Small intestine (tissue), 7 donors: ENCODE data around the gene CTNND2. TPM values are rescaled to one million over a fixed set of nuclear protein-coding genes. Genes with fewer than 3 reads are reported as not detected.

Experiments used
- DNase-seq, 2 donors: peaks; one replicate each; pipeline versions ENCODE4 v3.0.0 to v3.0.0-alpha.2; 2013
- FAIRE-seq: peaks from 2 replicates; lab custom pipeline; 2012; peaks lifted over from hg19 to GRCh38; lab: Jason Lieb, UNC
- H3K27ac ChIP-seq, 3 donors: one replicate each; pipeline ENCODE4 v1.5.1; 2013; ENCODE audit warnings: low read length in 2 of 3, mild to moderate bottlenecking in 2 of 3, control low read depth in 1 of 3, inconsistent platforms in 1 of 3, low read depth in 1 of 3, moderate library complexity in 1 of 3
- H3K27me3 ChIP-seq, 3 donors: one replicate each; pipeline ENCODE4 v1.6.1; 2013; ENCODE audit warnings: low read length in 3 of 3, inconsistent platforms in 1 of 3; ENCODE audit not compliant: control insufficient read depth in 3 of 3, insufficient read depth in 3 of 3
- H3K36me3 ChIP-seq, 3 donors: one replicate each; pipeline ENCODE4 v1.6.1; 2013; ENCODE audit warnings: low read length in 3 of 3, inconsistent platforms in 1 of 3, low read depth in 1 of 3, mild to moderate bottlenecking in 1 of 3, moderate library complexity in 1 of 3; ENCODE audit not compliant: control insufficient read depth in 3 of 3, insufficient read depth in 2 of 3
- H3K4me1 ChIP-seq, 3 donors: one replicate each; pipeline ENCODE4 v1.6.1; 2013; ENCODE audit warnings: low read length in 2 of 3, inconsistent platforms in 1 of 3, low read depth in 1 of 3, mild to moderate bottlenecking in 1 of 3, moderate library complexity in 1 of 3; ENCODE audit not compliant: control insufficient read depth in 3 of 3, insufficient read depth in 2 of 3
- H3K4me3 ChIP-seq, 3 donors: one replicate each; pipeline ENCODE4 v1.5.1; 2013; ENCODE audit warnings: low read length in 3 of 3, control low read depth in 1 of 3, inconsistent platforms in 1 of 3, low read depth in 1 of 3, mild to moderate bottlenecking in 1 of 3, moderate library complexity in 1 of 3
- H3K9me3 ChIP-seq, 2 donors: one replicate each; pipeline ENCODE4 v1.6.1; 2013; ENCODE audit warnings: low read depth in 1 of 2, low read length in 1 of 2; ENCODE audit not compliant: control insufficient read depth in 2 of 2, insufficient read depth in 1 of 2
- WGBS, 3 donors: extraction: QIAGEN DNeasy Blood & Tissue Kit; methylation state at CpG; one replicate each; pipeline ENCODE4 v1.1.7; 2013; 5-methylcytosine and 5-hydroxymethylcytosine counted together
- polyA plus RNA-seq, 4 donors: library from polyadenylated mRNA; stranded (reverse) in 3 of 4; unstranded in 1 of 4; fragments of 200-250 nt in 3 of 4; fragments of 120-200 nt in 1 of 4; gene quantifications; one replicate each; pipeline versions ENCODE4 v1.2.1 to v1.2.3, GENCODE V29; 2013
- donor health status: healthy with polysubstance abuse.
- donor health status: control.
- donor health status: control.
- donor health status: Bipolar disorder and iron deficiency.
- donor health status: healthy.

The CTNND2 gene
- polyA plus RNA-seq, 4 donors: 1.1 to 3.0 TPM; not detected in 2

GRCh38 chr5:11397549-11397948 is 506.7 kb downstream of the CTNND2 start:
- no peak overlapping the region for H3K27ac ChIP-seq
- H3K9me3 ChIP-seq: no peaks in the 10 kb centered on the region
- H3K36me3 ChIP-seq: no peaks in the 10 kb centered on the region
- 91 to 95% (median 94%) methylated on average over 8 of the region's 8 CpGs for WGBS, 3 donors
- H3K27me3 ChIP-seq: peaks cover 0 to 5% (median 0%) of the 10 kb centered on the region in 3 donors
- no peaks in the 10 kb centered on the region for H3K4me1 ChIP-seq
- H3K4me3 ChIP-seq: no peak overlapping the region
- FAIRE-seq (no peak), DNase-seq (no peak)

- no peaks in the 10 kb centered on the region for H3K36me3 ChIP-seq
- FAIRE-seq (no peak), DNase-seq (no peak)
- H3K9me3 ChIP-seq: no peaks in the 10 kb centered on the region
- no peaks in the 10 kb centered on the region for H3K4me1 ChIP-seq
- WGBS, 3 donors: 77 to 92% (median 88%) methylated on average over 5 of the region's 5 CpGs
- no peak overlapping the region for H3K27ac ChIP-seq
- no peak overlapping the region for H3K4me3 ChIP-seq
- H3K27me3 ChIP-seq: peaks cover 0 to 5% (median 0%) of the 10 kb centered on the region in 3 donors
Observed at GRCh38 chr5:11396917-11397316, 507.3 kb downstream of the CTNND2 start.

DNA sequence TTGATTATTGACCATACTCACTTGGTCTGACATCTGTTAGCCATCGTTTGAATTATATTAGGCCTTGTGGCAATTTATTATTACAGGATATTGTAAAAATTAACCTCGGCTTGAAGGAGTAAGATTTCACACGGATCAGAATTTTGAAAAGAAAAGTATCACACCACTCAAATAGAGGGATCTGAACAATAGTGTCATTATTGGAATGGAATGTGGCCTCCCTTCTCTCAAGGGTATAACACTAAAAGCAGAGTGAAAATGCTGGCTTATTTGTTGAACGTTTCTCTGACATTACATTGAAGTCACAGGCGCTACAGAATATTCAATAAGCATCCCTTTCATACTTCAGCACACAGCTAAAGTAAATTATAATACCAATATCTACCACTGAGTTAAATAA is 509.3 kb downstream of the CTNND2 start:
- H3K27me3 ChIP-seq: peaks cover 0 to 2% (median 0%) of the 10 kb centered on the region in 3 donors
- 69 to 80% (median 72%) methylated on average over 5 of the region's 5 CpGs for WGBS, 3 donors
- H3K27ac ChIP-seq: no peak overlapping the region
- FAIRE-seq (no peak), DNase-seq (no peak)
- H3K4me3 ChIP-seq: no peak overlapping the region
- H3K9me3 ChIP-seq: no peaks in the 10 kb centered on the region
- H3K36me3 ChIP-seq: no peaks in the 10 kb centered on the region
- no peaks in the 10 kb centered on the region for H3K4me1 ChIP-seq

- no peak overlapping the region for H3K4me3 ChIP-seq
- DNase-seq: no peak
- H3K36me3 ChIP-seq: no peaks in the 10 kb centered on the region
- FAIRE-seq: no peak
- WGBS, 3 donors: 75 to 86% (median 84%) methylated on average over 6 of the region's 6 CpGs
- peaks cover 0 to 14% (median 2%) of the 10 kb centered on the region in 3 donors for H3K27me3 ChIP-seq
- H3K4me1 ChIP-seq: no peaks in the 10 kb centered on the region
- no peak overlapping the region for H3K27ac ChIP-seq
- no peaks in the 10 kb centered on the region for H3K9me3 ChIP-seq
Observed at GRCh38 chr5:11390291-11390767, 513.9 kb downstream of the CTNND2 start.

- no peak for FAIRE-seq
- WGBS, 3 donors: 90 to 92% (median 92%) methylated on average over 3 of the region's 3 CpGs
- H3K27ac ChIP-seq: no peak overlapping the region
Observed at GRCh38 chr5:11387382-11387781, 516.9 kb downstream of the CTNND2 start.

DNA sequence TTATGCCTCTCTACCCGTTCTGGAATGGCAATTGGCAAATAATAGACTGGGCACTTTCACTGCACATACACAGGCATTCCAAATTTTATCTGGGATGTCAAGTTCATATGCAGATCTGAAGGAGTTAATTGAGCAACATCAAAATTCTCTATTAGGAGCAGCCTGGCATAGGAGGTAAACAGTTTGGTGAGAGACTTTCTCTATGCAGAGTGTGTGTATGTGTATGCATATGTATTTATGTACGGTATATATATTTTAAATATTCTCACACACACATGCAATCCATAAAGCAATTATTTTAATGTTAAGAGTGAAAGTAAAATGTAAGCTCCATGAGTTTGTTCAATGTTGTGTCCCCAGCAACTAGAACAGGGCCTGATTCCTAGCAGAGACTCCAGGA is 517.8 kb downstream of the CTNND2 start:
- Histone ChIP-seq H3K4me1 (peaks cover 0 to 3% (median 0%) of the 10 kb centered on the region in 3 donors), H3K27ac (no peak overlapping the region), H3K9me3 (no peaks in the 10 kb centered on the region), H3K36me3 (no peaks in the 10 kb centered on the region), H3K4me3 (no peak overlapping the region), H3K27me3 (peaks cover 8 to 27% (median 10%) of the 10 kb centered on the region in 3 donors)
- 52 to 54% (median 53%) methylated on average over 2 of the region's 2 CpGs for WGBS, 3 donors
- DNase-seq: no peak
- no peak for FAIRE-seq

More at GRCh38 chr5:11387382-11387781, 516.9 kb downstream of the CTNND2 start:
- DNase-seq: no peak
- Histone ChIP-seq H3K4me1 (peaks cover 0 to 3% (median 0%) of the 10 kb centered on the region in 3 donors), H3K27me3 (peaks cover 8 to 27% (median 10%) of the 10 kb centered on the region in 3 donors), H3K9me3 (no peaks in the 10 kb centered on the region), H3K4me3 (no peak overlapping the region), H3K36me3 (no peaks in the 10 kb centered on the region)

DNA sequence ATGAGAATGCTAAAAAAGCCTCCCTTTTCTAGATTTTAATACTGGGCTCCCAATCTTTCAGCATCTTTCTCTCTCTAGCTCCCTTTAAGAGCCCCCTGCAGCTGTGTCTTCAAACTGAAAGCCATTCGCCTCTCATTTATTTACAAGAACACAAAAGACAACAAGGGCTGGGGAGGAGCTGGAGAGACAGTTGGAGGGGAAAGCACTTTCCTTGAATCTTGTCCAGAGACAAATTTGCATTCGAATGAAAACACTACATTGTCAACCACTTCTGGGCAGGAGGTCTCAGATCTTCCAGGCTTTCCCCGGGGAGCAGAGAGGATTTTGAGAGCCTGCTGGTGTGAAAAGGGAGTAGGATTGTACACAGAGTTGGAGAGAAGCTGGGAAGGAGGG is 518.3 kb downstream of the CTNND2 start:
- H3K4me3 ChIP-seq: no peak overlapping the region
- FAIRE-seq (no peak), DNase-seq (no peak)
- no peaks in the 10 kb centered on the region for H3K9me3 ChIP-seq
- H3K36me3 ChIP-seq: no peaks in the 10 kb centered on the region
- 13 to 27% (median 19%) methylated on average over 3 of the region's 3 CpGs for WGBS, 3 donors
- H3K4me1 ChIP-seq: peaks cover 0 to 3% (median 0%) of the 10 kb centered on the region in 3 donors
- H3K27ac ChIP-seq: no peak overlapping the region
- peaks cover 8 to 27% (median 10%) of the 10 kb centered on the region in 3 donors for H3K27me3 ChIP-seq

GRCh38 chr5:11385251-11385900 is 518.9 kb downstream of the CTNND2 start:
- peaks cover 8 to 27% (median 10%) of the 10 kb centered on the region in 3 donors for H3K27me3 ChIP-seq
- H3K27ac ChIP-seq: no peak overlapping the region
- no peaks in the 10 kb centered on the region for H3K36me3 ChIP-seq
- WGBS, 3 donors: 4 to 14% (median 5%) methylated on average over 26 to 33 of the region's 33 CpGs
- H3K9me3 ChIP-seq: no peaks in the 10 kb centered on the region
- peak overlapping the region in 1 of 3 donors; percentile 16 for H3K4me3 ChIP-seq
- no peak for DNase-seq
- H3K4me1 ChIP-seq: peaks cover 0 to 3% (median 0%) of the 10 kb centered on the region in 3 donors
- no peak for FAIRE-seq
